ENCODE results near the gene GABRB3.

DNA sequence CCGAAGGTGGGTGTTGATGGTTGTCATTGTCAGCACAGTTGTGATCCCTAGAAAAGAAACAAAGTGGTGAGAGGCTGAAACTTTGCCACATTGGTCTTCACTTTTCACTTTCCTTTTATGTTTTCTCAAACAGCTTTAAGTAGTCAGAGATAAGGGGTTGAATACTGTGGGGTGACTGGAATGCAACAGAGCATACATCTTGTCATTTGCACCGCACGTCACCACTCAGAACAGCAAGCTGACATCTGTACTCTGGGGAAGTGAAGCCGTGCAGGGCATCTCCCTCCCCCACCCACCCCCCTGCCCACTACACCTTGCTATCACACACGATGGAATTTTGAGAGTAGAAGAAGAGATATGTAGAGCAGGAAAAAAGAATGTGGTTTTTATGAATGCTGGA, 211.7 kb downstream of the GABRB3 start:
- TF ChIP-seq, protein P1, sequence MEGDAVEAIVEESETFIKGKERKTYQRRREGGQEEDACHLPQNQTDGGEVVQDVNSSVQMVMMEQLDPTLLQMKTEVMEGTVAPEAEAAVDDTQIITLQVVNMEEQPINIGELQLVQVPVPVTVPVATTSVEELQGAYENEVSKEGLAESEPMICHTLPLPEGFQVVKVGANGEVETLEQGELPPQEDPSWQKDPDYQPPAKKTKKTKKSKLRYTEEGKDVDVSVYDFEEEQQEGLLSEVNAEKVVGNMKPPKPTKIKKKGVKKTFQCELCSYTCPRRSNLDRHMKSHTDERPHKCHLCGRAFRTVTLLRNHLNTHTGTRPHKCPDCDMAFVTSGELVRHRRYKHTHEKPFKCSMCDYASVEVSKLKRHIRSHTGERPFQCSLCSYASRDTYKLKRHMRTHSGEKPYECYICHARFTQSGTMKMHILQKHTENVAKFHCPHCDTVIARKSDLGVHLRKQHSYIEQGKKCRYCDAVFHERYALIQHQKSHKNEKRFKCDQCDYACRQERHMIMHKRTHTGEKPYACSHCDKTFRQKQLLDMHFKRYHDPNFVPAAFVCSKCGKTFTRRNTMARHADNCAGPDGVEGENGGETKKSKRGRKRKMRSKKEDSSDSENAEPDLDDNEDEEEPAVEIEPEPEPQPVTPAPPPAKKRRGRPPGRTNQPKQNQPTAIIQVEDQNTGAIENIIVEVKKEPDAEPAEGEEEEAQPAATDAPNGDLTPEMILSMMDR (IDR thresholded peaks at IDR 0.05), result no peak
- TF ChIP-seq EZH2 (IDR thresholded peaks at IDR 0.05; ENCODE audit: borderline replicate concordance, insufficient read depth, low read depth, low read length, poor library complexity, severe bottlenecking), result no peak

Data from B cell (primary cell).